Measurements from ENCODE around the gene FBF1. TPM values are rescaled to one million over a fixed set of nuclear protein-coding genes. Genes with fewer than 3 reads are reported as not detected.

Gene FBF1
- total RNA-seq, 1 donor from 2014 or later, result 110 TPM

DNA sequence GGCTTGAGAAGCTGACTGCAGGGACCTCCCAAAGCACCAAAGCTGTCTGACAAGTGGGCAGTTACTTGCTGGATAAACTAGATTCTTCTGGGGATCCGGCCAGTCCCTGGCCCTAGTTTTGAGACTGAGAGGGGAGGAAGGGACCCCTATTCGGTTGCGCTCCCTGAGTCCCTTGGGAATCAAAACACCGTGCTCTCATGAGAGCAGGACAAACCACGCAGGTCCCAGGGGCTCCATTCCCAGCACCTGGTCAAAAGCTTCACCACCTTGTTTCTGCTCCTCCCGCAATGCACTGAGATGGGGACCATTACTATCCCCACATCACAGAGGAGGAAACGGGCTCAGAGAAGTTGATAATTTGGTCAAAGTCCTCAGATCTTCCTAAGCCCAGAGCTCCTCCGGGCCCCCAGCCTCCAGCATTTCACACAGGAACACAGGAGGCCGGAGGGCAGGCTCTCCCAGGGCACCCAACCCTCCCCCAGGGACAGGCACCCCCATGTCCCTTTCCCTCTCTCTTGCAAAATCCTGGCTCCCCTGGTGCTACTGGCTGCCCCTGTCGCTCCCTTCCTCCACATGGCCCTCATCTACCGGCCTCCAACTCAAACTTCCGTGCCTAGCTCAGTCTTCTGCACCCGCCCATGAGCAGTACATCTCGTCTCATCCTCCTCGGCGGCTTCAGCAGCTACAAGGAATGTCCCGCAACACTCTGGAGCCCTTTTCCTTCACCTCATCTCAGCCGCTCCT, 47.4 kb downstream of the FBF1 start:
- Mint-ChIP-seq H3K27me3 (ENCODE audit: unreplicated experiment) (peaks cover 19% of the 10 kb centered on the region), H3K27ac (ENCODE audit: unreplicated experiment) (peak overlapping the region; percentile 80), H3K9me3 (ENCODE audit: unreplicated experiment) (peaks cover 17% of the 10 kb centered on the region), H3K36me3 (ENCODE audit: unreplicated experiment) (peaks cover 4% of the 10 kb centered on the region), H3K4me3 (ENCODE audit: unreplicated experiment) (peak overlapping the region; percentile 13), H3K4me1 (ENCODE audit: low read depth, unreplicated experiment) (peaks cover 27% of the 10 kb centered on the region)
- DNase-seq, result no peak
- no peak for TF ChIP-seq CTCF (IDR thresholded peaks at IDR 0.05; ENCODE audit: partially characterized antibody, unreplicated experiment)

DNA sequence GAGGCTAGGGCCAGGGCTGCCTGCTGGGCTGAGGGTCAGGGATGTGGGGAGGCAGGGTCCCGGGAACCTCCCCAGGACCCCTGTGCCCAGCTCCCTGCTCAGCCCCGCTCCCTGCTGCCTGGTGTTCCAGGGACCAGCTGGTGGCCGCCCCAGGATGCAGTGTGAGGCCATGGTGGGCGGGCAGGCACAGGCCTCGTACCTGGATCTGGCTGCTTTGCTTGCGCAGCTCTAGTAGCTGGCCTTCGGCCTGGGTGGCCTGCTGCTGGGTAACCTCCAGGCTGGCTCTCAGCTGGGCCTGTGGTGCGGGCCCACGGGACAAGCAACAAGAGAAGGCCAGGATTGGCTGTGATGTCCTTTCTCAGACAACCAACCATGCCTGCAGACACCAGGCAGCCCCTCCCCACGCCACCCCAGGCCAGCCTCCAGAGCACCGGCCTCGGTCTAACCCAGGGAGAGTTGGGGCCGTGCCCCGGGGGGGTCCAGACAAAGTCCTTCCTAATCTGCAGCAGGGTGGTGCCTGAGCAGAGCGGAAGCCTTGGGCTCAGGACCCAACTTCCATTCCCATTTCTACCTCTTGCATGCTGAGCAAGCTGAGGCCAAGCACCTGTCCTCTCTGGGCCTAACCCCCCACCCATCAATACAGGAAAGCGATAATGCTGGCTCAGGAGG, 48.2 kb downstream of the FBF1 start:
- Mint-ChIP-seq H3K9me3 (ENCODE audit: unreplicated experiment) (peaks cover 15% of the 10 kb centered on the region), H3K36me3 (ENCODE audit: unreplicated experiment) (peaks cover 4% of the 10 kb centered on the region), H3K4me3 (ENCODE audit: unreplicated experiment) (no peak overlapping the region), H3K27ac (ENCODE audit: unreplicated experiment) (no peak overlapping the region), H3K4me1 (ENCODE audit: low read depth, unreplicated experiment) (peaks cover 25% of the 10 kb centered on the region), H3K27me3 (ENCODE audit: unreplicated experiment) (peaks cover 19% of the 10 kb centered on the region)
- no peak for TF ChIP-seq CTCF (IDR thresholded peaks at IDR 0.05; ENCODE audit: partially characterized antibody, unreplicated experiment)
- no peak for DNase-seq

DNA sequence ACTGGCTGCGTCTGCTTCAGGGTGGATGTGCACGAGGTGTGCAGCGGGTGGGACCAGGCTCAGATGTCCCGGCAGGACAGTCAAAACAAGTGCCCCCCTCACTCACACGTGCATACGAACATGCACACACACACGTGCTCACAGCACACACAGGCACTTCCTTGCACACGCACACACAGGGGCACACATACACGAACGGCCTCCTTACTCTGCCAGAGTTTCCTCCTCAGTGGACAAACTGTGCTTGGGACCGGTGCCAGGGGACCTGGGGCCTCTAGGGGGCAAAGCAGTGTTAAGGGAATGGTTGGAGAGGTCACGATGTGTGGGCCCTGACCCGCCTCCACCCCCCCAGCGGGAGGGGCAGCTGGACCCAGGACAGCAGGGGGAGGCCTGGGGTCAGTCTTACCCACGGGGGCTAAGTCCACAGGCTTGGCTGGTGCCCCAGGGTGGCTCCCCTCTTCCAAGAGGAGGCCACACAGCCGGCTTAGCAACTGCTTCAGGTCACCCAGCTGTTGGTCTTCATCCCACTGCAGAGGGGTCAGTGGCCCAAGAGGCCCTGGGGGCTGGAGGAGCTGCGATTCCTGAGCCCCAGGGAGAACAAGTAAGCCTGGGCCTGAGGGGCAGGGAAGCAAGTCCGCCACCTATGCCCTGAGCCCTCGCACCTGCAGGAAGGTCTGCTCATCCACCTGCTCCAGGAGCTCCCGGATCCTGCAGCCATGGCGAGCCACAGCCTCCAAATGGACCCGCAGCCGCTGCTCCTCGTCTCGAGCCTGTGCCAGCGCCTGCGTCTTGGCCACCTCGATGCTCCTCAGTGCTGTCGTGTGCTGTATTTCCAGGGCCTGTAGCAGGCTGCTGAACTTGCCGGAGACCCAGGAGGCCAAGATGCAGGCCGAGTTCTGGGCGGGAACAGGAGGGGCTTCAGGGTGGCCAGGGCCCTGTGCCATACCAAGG, 49.0 kb downstream of the FBF1 start:
- peaks cover 19% of the 10 kb centered on the region for H3K4me1 Mint-ChIP-seq (ENCODE audit: low read depth, unreplicated experiment)
- H3K9me3 Mint-ChIP-seq (ENCODE audit: unreplicated experiment), result peaks cover 15% of the 10 kb centered on the region
- H3K27ac Mint-ChIP-seq (ENCODE audit: unreplicated experiment), result no peak overlapping the region
- TF ChIP-seq CTCF (IDR thresholded peaks at IDR 0.05; ENCODE audit: partially characterized antibody, unreplicated experiment), result no peak
- H3K4me3 Mint-ChIP-seq (ENCODE audit: unreplicated experiment), result no peak overlapping the region
- peaks cover 17% of the 10 kb centered on the region for H3K27me3 Mint-ChIP-seq (ENCODE audit: unreplicated experiment)
- H3K36me3 Mint-ChIP-seq (ENCODE audit: unreplicated experiment), result peaks cover 4% of the 10 kb centered on the region
- no peak for DNase-seq

DNA sequence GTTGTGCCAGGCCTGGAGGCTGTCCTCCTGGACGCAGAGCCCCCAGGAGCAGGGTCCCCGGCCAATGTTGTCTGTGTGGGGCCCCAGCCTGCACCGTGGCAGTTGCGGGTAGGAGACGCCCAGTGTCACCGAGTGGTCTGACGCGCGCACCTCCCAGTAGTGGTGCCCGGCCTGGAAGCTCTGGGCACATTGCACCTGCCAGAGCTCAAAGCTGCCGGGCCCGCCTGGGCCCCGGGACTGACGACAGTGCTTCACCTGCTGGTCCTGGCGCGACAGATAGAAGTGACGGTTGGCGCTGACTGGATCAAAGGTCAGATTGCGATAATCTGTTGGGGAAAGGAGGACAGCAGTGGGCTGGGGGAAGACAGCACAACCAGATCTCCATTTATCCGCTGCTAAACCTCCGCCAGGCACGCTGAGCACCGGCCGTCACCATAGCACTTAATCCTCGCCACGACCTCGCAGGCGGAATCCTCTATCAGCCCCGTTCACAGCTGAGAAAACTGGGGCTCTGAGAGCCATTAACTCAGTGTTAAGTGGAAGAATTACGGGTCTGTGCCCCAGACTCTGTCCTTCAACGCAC, 49.7 kb downstream of the FBF1 start:
- H3K9me3 Mint-ChIP-seq (ENCODE audit: unreplicated experiment), result peaks cover 15% of the 10 kb centered on the region
- H3K4me1 Mint-ChIP-seq (ENCODE audit: low read depth, unreplicated experiment), result peaks cover 19% of the 10 kb centered on the region
- no peak overlapping the region for H3K27ac Mint-ChIP-seq (ENCODE audit: unreplicated experiment)
- H3K36me3 Mint-ChIP-seq (ENCODE audit: unreplicated experiment), result peaks cover 8% of the 10 kb centered on the region
- no peak for DNase-seq
- H3K27me3 Mint-ChIP-seq (ENCODE audit: unreplicated experiment), result peaks cover 20% of the 10 kb centered on the region
- no peak for TF ChIP-seq CTCF (IDR thresholded peaks at IDR 0.05; ENCODE audit: partially characterized antibody, unreplicated experiment)
- no peak overlapping the region for H3K4me3 Mint-ChIP-seq (ENCODE audit: unreplicated experiment)

Data from glutamatergic neuron (in vitro differentiated cells).